Mesendoderm (in vitro differentiated cells): ENCODE results near the gene AGBL4.

Experiments used
- DNase-seq: peaks from one replicate; pipeline ENCODE4 v3.0.0; 2013
- H2AK5ac ChIP-seq: 2 replicates; pipeline ENCODE4 v1.6.1; 2013; ENCODE audit warnings: low read length, inconsistent platforms
- H2BK120ac ChIP-seq: 2 replicates; pipeline ENCODE4 v1.6.1; 2013; ENCODE audit warnings: low read depth, mild to moderate bottlenecking, low read length, moderate library complexity, mixed read lengths
- H2BK15ac ChIP-seq: replicated peaks from 2 replicates; pipeline ENCODE4 v1.6.1; 2013; ENCODE audit warnings: low read depth, mild to moderate bottlenecking, moderate library complexity
- H2BK5ac ChIP-seq: 2 replicates; pipeline ENCODE4 v1.6.1; 2013; ENCODE audit warnings: low read length, inconsistent platforms
- H3K18ac ChIP-seq: 2 replicates; pipeline ENCODE4 v1.6.1; 2013; ENCODE audit warnings: mild to moderate bottlenecking, low read length, mixed read lengths
- H3K23ac ChIP-seq: one replicate; pipeline ENCODE4 v1.6.1; 2013; ENCODE audit warnings: low read length
- H3K27ac ChIP-seq: 2 replicates; pipeline ENCODE4 v1.5.1; 2013; ENCODE audit warnings: low read depth, mild to moderate bottlenecking, inconsistent platforms, low read length, moderate library complexity
- H3K27me3 ChIP-seq: 2 replicates; pipeline ENCODE4 v1.6.1; 2013; ENCODE audit warnings: low read length, control low read depth, mild to moderate bottlenecking, inconsistent platforms; ENCODE audit not compliant: insufficient read depth, poor library complexity
- H3K36me3 ChIP-seq: 2 replicates; pipeline ENCODE4 v1.6.1; 2013; ENCODE audit warnings: low read length, inconsistent platforms; ENCODE audit not compliant: control insufficient read depth, insufficient read depth
- H3K4ac ChIP-seq: one replicate; pipeline ENCODE4 v1.6.1; 2013; ENCODE audit warnings: low read depth, mild to moderate bottlenecking, low read length, moderate library complexity
- H3K4me1 ChIP-seq: 2 replicates; pipeline ENCODE4 v1.6.1; 2013; ENCODE audit warnings: low read depth, low read length, inconsistent platforms; ENCODE audit not compliant: control insufficient read depth
- H3K4me2 ChIP-seq: 2 replicates; pipeline ENCODE4 v1.6.1; 2013; ENCODE audit warnings: low read length
- H3K4me3 ChIP-seq: 2 replicates; pipeline ENCODE4 v1.5.1; 2013; ENCODE audit warnings: mild to moderate bottlenecking, low read length
- H3K56ac ChIP-seq: one replicate; pipeline ENCODE4 v1.6.1; 2013; ENCODE audit warnings: low read length
- H3K79me1 ChIP-seq: 2 replicates; pipeline ENCODE4 v1.6.1; 2013; ENCODE audit warnings: low read length, inconsistent platforms
- H3K79me2 ChIP-seq: 2 replicates; pipeline ENCODE4 v1.6.1; 2013; ENCODE audit warnings: mild to moderate bottlenecking, low read length; ENCODE audit not compliant: control insufficient read depth, insufficient read depth
- H3K9ac ChIP-seq: 2 replicates; pipeline ENCODE4 v1.6.1; 2013; ENCODE audit warnings: low read length, inconsistent platforms
- H4K5ac ChIP-seq: one replicate; pipeline ENCODE4 v1.6.1; 2013; ENCODE audit warnings: low read length
- H4K8ac ChIP-seq: one replicate; pipeline ENCODE4 v1.6.1; 2013; ENCODE audit warnings: low read depth, mild to moderate bottlenecking, control low read depth, low read length, moderate library complexity
- whole genome bisulfite sequencing: extraction: QIAGEN DNeasy Blood & Tissue Kit; methylation state at CpG from one replicate; pipeline ENCODE4 v1.1.7; 2013; ENCODE audit warnings: low lambda C conversion rate, missing lambda C conversion rate; ENCODE audit not compliant: insufficient coverage; ENCODE audit errors: extremely low coverage; 5-methylcytosine and 5-hydroxymethylcytosine counted together

Gene AGBL4

DNA sequence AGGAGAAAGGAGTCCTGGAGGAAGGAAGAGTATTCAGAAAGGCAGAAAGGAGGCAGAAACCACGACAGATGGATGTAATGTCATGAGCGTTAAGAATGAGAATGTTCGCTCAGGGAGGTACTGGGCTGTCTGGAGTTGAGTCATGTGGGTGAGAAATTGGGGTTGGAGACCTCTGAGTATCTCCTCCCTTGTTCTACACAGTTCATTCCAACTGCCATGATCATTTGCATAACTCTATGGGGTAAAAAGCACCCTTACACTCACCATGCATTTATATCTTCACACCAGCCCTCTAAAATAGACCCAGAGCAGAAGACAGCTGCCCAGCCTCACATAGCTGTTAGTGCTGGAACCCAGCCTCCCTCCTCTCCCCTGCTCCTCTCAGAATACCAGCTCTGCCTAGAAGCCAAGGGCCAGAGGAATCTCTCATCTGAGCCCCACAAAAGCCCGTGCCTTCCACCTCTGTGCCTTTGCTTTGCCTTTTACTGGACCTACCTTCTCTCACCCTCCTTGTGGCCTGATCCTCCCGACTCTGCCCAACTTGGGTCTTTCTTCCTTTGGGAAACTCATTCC is 1332.2 kb downstream of the AGBL4 start:
- no peaks in the 10 kb centered on the region for H3K27me3 ChIP-seq
- no CpG with 5 or more reads among the region's 5 CpGs for WGBS

DNA sequence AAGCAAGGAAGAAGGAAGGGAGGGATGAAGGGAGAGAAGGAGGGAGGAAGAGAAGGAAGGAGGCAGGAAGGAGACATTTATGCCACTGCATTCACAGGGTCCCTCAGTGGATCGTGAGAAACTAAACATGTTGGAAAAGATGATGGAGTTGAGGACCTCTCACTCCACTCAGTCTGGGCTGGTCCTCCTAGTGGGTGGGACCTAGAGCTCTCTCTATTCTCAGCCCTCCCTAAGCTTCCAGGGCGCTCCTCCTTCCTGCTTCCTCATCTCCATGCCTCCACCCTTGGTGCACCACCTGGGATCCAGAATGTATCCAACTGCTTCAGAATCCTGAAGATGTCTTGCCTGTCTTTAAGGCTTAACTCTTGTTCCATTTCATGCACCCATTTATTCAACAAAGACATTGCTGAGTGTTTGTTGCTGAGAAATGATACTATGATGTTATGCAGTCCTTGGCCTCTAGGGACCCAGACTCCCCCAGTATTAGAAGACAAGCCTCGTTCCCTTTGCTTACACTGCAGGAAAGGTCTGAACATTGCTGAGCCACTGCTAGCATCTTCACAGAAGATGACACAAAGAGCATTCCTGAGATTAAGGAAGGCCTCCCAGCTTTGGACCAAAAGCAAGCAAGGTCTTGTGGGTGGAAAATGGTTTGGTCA is 1335.5 kb downstream of the AGBL4 start:
- Histone ChIP-seq H2BK5ac (no peak overlapping the region), H2AK5ac (no peak overlapping the region), H4K5ac (no peak overlapping the region), H3K4me2 (no peak overlapping the region), H3K9ac (no peak overlapping the region), H3K4me3 (no peak overlapping the region), H3K4me1 (no peaks in the 10 kb centered on the region), H3K18ac (no peak overlapping the region), H2BK120ac (no peak overlapping the region), H3K27ac (no peak overlapping the region), H3K23ac (no peak overlapping the region), H3K56ac (no peak overlapping the region), H3K79me2 (no peaks in the 10 kb centered on the region), H2BK15ac (no peak overlapping the region), H4K8ac (no peak overlapping the region), H3K36me3 (no peaks in the 10 kb centered on the region), H3K27me3 (no peaks in the 10 kb centered on the region), H3K4ac (no peak overlapping the region), H3K79me1 (no peaks in the 10 kb centered on the region)
- DNase-seq: peak; percentile 67
- WGBS: no CpG with 5 or more reads among the region's 3 CpGs

More for the DNA sequence above, 1332.2 kb downstream of the AGBL4 start:
- Histone ChIP-seq H3K9ac (no peak overlapping the region), H2BK5ac (no peak overlapping the region), H3K18ac (no peak overlapping the region), H2BK120ac (no peak overlapping the region), H4K8ac (no peak overlapping the region), H3K79me1 (no peaks in the 10 kb centered on the region), H3K27ac (no peak overlapping the region), H3K56ac (no peak overlapping the region), H3K4me3 (no peak overlapping the region), H3K4me2 (no peak overlapping the region), H3K4ac (no peak overlapping the region), H3K23ac (no peak overlapping the region), H2AK5ac (no peak overlapping the region), H3K79me2 (no peaks in the 10 kb centered on the region), H3K36me3 (no peaks in the 10 kb centered on the region), H3K4me1 (no peaks in the 10 kb centered on the region), H2BK15ac (no peak overlapping the region), H4K5ac (no peak overlapping the region)
- DNase-seq: no peak

DNA sequence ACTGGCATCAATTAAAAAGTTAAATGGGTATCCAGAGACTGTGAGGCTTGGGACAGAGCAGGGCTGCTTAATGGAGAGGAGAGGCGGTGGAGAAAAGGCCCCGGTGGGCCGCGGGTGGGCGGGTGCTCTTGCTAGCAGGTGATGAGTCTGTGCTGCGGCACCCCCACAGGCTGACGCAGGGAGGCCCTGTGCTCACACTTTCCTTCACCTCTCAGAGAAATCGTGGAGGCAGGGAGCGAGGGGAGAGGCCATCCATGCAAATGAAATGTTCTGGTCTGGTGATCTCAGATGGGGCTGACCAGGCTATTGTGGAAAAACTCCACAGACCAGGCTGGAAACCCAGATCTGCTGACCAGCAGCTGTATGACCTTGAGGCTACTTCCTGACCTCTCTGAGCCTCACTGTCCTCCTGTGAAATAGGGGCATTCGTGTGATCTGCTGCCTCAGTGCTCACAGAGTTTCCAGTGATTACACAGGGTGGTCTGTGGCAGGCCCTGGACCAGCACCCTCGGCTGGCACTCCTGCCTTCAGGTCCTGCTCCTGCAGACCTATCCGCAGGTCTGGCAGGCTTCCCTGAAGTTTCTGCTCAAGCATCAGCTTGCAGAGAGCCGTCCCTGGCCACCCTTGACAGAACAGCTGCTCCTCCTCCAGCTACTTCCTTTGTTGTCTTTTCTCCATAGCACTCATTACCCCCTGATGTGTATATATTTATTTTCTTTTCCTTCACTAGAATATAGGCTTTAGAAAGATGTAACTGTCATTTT is 1336.3 kb downstream of the AGBL4 start:
- peak; percentile 8 for DNase-seq

DNA sequence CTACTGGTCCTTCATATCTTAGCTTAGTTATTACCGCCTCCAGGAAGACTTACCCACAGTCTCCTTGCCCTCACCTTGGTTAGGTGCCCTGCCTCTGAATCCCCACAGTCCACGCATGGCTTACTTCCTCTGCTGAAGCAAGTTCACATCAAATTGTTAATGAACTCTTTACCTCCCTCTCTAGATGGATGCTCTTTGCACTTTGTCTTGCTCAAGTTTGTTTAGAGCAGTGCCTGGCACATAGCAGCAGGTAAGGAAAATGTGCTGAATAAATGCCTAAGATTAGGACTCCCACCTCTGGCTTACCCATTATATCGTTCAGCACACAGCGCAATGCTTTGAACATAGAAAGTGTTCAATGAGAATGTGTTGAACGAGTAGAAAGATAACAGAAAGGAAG is 1337.6 kb downstream of the AGBL4 start:
- Histone ChIP-seq H2BK120ac (no peak overlapping the region), H4K8ac (no peak overlapping the region), H3K4me3 (no peak overlapping the region), H3K4me2 (no peak overlapping the region), H3K4me1 (no peaks in the 10 kb centered on the region), H2BK15ac (no peak overlapping the region), H3K36me3 (no peaks in the 10 kb centered on the region), H3K9ac (no peak overlapping the region), H3K23ac (no peak overlapping the region), H2BK5ac (no peak overlapping the region), H3K4ac (no peak overlapping the region), H3K27me3 (no peaks in the 10 kb centered on the region), H3K79me2 (no peaks in the 10 kb centered on the region), H3K18ac (no peak overlapping the region), H3K27ac (no peak overlapping the region), H3K79me1 (no peaks in the 10 kb centered on the region), H4K5ac (no peak overlapping the region), H3K56ac (no peak overlapping the region), H2AK5ac (no peak overlapping the region)
- no CpG with 5 or more reads among the region's 5 CpGs for WGBS
- no peak for DNase-seq

More for the DNA sequence above, 1336.3 kb downstream of the AGBL4 start:
- no peak overlapping the region for H4K5ac ChIP-seq
- no peak overlapping the region for H3K4me2 ChIP-seq
- H3K36me3 ChIP-seq: no peaks in the 10 kb centered on the region
- H3K4ac ChIP-seq: no peak overlapping the region
- no peak overlapping the region for H3K27ac ChIP-seq
- no peak overlapping the region for H2BK5ac ChIP-seq
- no peak overlapping the region for H4K8ac ChIP-seq
- peak overlapping the region; percentile 15 for H3K56ac ChIP-seq
- H3K4me3 ChIP-seq: no peak overlapping the region
- no peak overlapping the region for H2BK15ac ChIP-seq
- no peak overlapping the region for H2BK120ac ChIP-seq
- no peak overlapping the region for H3K18ac ChIP-seq
- no peaks in the 10 kb centered on the region for H3K79me2 ChIP-seq
- H3K79me1 ChIP-seq: no peaks in the 10 kb centered on the region
- WGBS: no CpG with 5 or more reads among the region's 13 CpGs
- no peaks in the 10 kb centered on the region for H3K4me1 ChIP-seq
- H3K23ac ChIP-seq: no peak overlapping the region
- no peak overlapping the region for H2AK5ac ChIP-seq
- no peaks in the 10 kb centered on the region for H3K27me3 ChIP-seq
- no peak overlapping the region for H3K9ac ChIP-seq

DNA sequence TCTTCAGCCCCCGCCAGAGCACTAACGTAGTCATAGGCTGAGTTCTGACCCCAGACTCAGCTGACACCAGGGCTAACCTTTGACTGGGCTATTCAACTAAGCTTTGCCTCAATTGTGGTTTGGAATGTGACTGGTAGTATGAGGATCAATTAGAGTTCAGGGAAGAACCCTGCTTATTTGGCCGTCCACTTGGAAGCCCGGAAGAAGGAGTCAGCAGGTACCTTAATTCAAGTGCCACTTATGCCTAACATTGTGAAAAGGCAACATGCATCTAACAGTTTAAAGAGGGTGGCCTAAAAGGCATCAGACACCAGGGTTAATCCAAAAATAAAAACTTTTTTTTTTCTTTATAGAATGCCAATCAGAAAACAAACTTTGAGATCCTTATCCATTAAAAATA is 1339.4 kb downstream of the AGBL4 start:
- no peaks in the 10 kb centered on the region for H3K4me1 ChIP-seq
- no peak overlapping the region for H4K8ac ChIP-seq
- H2BK5ac ChIP-seq: no peak overlapping the region
- no peaks in the 10 kb centered on the region for H3K36me3 ChIP-seq
- H3K56ac ChIP-seq: no peak overlapping the region
- no peak overlapping the region for H3K9ac ChIP-seq
- H3K27ac ChIP-seq: no peak overlapping the region
- H3K79me1 ChIP-seq: no peaks in the 10 kb centered on the region
- no peak overlapping the region for H3K23ac ChIP-seq
- no peak for DNase-seq
- WGBS: no CpG with 5 or more reads among the region's 4 CpGs
- no peak overlapping the region for H3K4me2 ChIP-seq
- no peak overlapping the region for H3K4ac ChIP-seq
- no peak overlapping the region for H3K18ac ChIP-seq
- H3K4me3 ChIP-seq: no peak overlapping the region
- no peak overlapping the region for H2BK120ac ChIP-seq
- H3K27me3 ChIP-seq: no peaks in the 10 kb centered on the region
- H2BK15ac ChIP-seq: no peak overlapping the region
- no peak overlapping the region for H4K5ac ChIP-seq
- H2AK5ac ChIP-seq: no peak overlapping the region
- H3K79me2 ChIP-seq: no peaks in the 10 kb centered on the region
